PC-9 (cell line): ENCODE results near the gene MS4A10. TPM values are rescaled to one million over a fixed set of nuclear protein-coding genes. Genes with fewer than 3 reads are reported as not detected.

Experiments
- BruUV-seq: library from RNA; stranded (reverse); fragments of 400-500 nt; replicated peaks from 2 replicates; lab custom pipeline; 2021; lab: Mats Ljungman, UMichigan
- CTCF ChIA-PET: fragments of 300-600 bp; sonication (Branson Sonifier 250); formaldehyde crosslinking; loops from one replicate; lab custom pipeline; 2022; ENCODE audit warnings: antibody characterized with exemption; lab: Charles Lee
- POLR2A ChIA-PET: fragments of 300-600 bp; sonication (Branson Sonifier 250); formaldehyde crosslinking; loops from one replicate; lab custom pipeline; 2022; ENCODE audit warnings: antibody characterized with exemption; ENCODE audit not compliant: unreplicated experiment; lab: Charles Lee
- DNase-seq, 2 experiments: peaks; one replicate each; pipeline versions ENCODE4 v3.0.0 to v3.0.0-alpha.2; 2015 to 2022; ENCODE audit warnings: mixed read lengths in 1 of 2
- H2AFZ ChIP-seq: fragments of 200-600 bp; sonication (generic); 2 replicates; pipeline ENCODE4 v1.8.1; 2017; ENCODE audit warnings: antibody characterized with exemption
- H3F3A ChIP-seq: fragments of 200-600 bp; sonication (generic); 2 replicates; pipeline ENCODE4 v1.8.1; 2017; ENCODE audit warnings: antibody characterized with exemption, mild to moderate bottlenecking, low read depth; ENCODE audit not compliant: insufficient read depth
- H3K27ac ChIP-seq: fragments of 200-600 bp; sonication (generic); 2 replicates; pipeline ENCODE4 v1.6.1; 2016; ENCODE audit warnings: mixed run types
- H3K27me3 ChIP-seq: fragments of 200-600 bp; sonication (generic); 2 replicates; pipeline ENCODE4 v1.6.1; 2016; ENCODE audit warnings: low read depth, mixed run types; ENCODE audit not compliant: insufficient read depth
- H3K36me3 ChIP-seq: fragments of 200-600 bp; sonication (generic); 2 replicates; pipeline ENCODE4 v1.6.1; 2016; ENCODE audit warnings: low read depth, mixed run types
- H3K4me1 ChIP-seq: fragments of 200-600 bp; sonication (generic); replicated peaks from 2 replicates; pipeline ENCODE4 v1.6.1; 2016; ENCODE audit warnings: mixed run types; ENCODE audit not compliant: insufficient read depth
- H3K4me2 ChIP-seq: fragments of 200-600 bp; sonication (generic); 2 replicates; pipeline ENCODE4 v1.6.1; 2017; ENCODE audit warnings: mixed run types
- H3K4me3 ChIP-seq: fragments of 200-600 bp; sonication (generic); 2 replicates; pipeline ENCODE4 v1.6.1; 2016; ENCODE audit warnings: mixed run types
- H3K79me2 ChIP-seq: fragments of 200-600 bp; sonication (generic); 2 replicates; pipeline ENCODE4 v1.6.1; 2017; ENCODE audit warnings: low read depth, mixed run types
- H3K9me2 ChIP-seq: fragments of 200-600 bp; sonication (generic); 2 replicates; pipeline ENCODE4 v1.8.1; 2017; ENCODE audit warnings: mild to moderate bottlenecking; ENCODE audit not compliant: insufficient read depth
- H3K9me3 ChIP-seq: fragments of 200-600 bp; sonication (generic); 2 replicates; pipeline ENCODE4 v1.8.1; 2016; ENCODE audit warnings: low read depth; ENCODE audit not compliant: insufficient read depth
- H4K20me1 ChIP-seq: fragments of 200-600 bp; sonication (generic); 2 replicates; pipeline ENCODE4 v1.8.1; 2017; ENCODE audit not compliant: insufficient read depth
- CTCF ChIP-seq: fragments of 200-600 bp; sonication (generic); conservative IDR thresholded peaks from 2 replicates; pipeline ENCODE4 v1.6.1; 2017; ENCODE audit warnings: mixed run types, antibody characterized with exemption, mild to moderate bottlenecking, moderate library complexity
- EZH2 ChIP-seq: fragments of 200-600 bp; sonication (generic); IDR thresholded peaks from 2 replicates; pipeline ENCODE4 v1.8.0; 2017; ENCODE audit warnings: antibody characterized with exemption, low read depth
- intact Hi-C: fragments of 100-400 bp; cut with micrococcal nuclease; formaldehyde crosslinking; loops from one replicate; pipeline ENCODE4 v1.10.0; 2022; ENCODE audit not compliant: unreplicated experiment
- total RNA-seq: library from RNA; stranded (reverse); gene quantifications from 2 replicates; pipeline ENCODE4 v1.2.3, GENCODE V29; 2021

MS4A10 gene
- total RNA-seq, 1 experiment from 2014 or later, result not detected

- BruUV-seq, result no TSS peak
- intact Hi-C loops, result no loop called here
- Histone ChIP-seq H4K20me1 (no peaks in the 10 kb centered on the region), H3K9me2 (no peaks in the 10 kb centered on the region), H3K4me3 (no peak overlapping the region), H3K36me3 (no peaks in the 10 kb centered on the region), H3K27ac (no peak overlapping the region), H2AFZ (no peak overlapping the region), H3K9me3 (no peaks in the 10 kb centered on the region; the same call in 1 of the 2 replicates), H3K4me1 (no peaks in the 10 kb centered on the region), H3K4me2 (no peak overlapping the region), H3K27me3 (peaks cover 59% of the 10 kb centered on the region), H3K79me2 (no peaks in the 10 kb centered on the region), H3F3A (no peaks in the 10 kb centered on the region)
- no peak for DNase-seq
- TF ChIP-seq CTCF, result no peak
- no peak for TF ChIP-seq EZH2
- POLR2A ChIA-PET, result no interaction called here
- CTCF ChIA-PET, result no interaction called here
Observed at GRCh38 chr11:60747359-60747873, 37.7 kb upstream of the MS4A10 start.

GRCh38 chr11:60748225-60748624, 36.9 kb upstream of the MS4A10 start:
- H3K4me3 ChIP-seq, result no peak overlapping the region
- CTCF ChIA-PET, result no interaction called here
- no peaks in the 10 kb centered on the region for H4K20me1 ChIP-seq
- no peaks in the 10 kb centered on the region; the same call in 1 of the 2 replicates for H3K9me3 ChIP-seq
- no peak overlapping the region for H3K27ac ChIP-seq
- no peaks in the 10 kb centered on the region for H3K4me1 ChIP-seq
- H3K27me3 ChIP-seq, result peaks cover 65% of the 10 kb centered on the region
- POLR2A ChIA-PET, result no interaction called here
- no peaks in the 10 kb centered on the region for H3K36me3 ChIP-seq
- no peak overlapping the region for H3K4me2 ChIP-seq
- DNase-seq, result no peak
- no peak overlapping the region for H2AFZ ChIP-seq
- no peaks in the 10 kb centered on the region for H3K79me2 ChIP-seq
- H3K9me2 ChIP-seq, result no peaks in the 10 kb centered on the region
- no peak for TF ChIP-seq CTCF
- no peak for TF ChIP-seq EZH2
- BruUV-seq, result no TSS peak
- no peaks in the 10 kb centered on the region for H3F3A ChIP-seq
- intact Hi-C loops, result no loop called here

GRCh38 chr11:60748821-60749220, 36.3 kb upstream of the MS4A10 start:
- TF ChIP-seq EZH2 (no peak), CTCF (no peak)
- H3K36me3 ChIP-seq, result no peaks in the 10 kb centered on the region
- ChIA-PET CTCF (no interaction called here), POLR2A (no interaction called here)
- intact Hi-C loops, result no loop called here
- H3K4me3 ChIP-seq, result no peak overlapping the region
- no peaks in the 10 kb centered on the region for H3F3A ChIP-seq
- no peaks in the 10 kb centered on the region for H3K9me2 ChIP-seq
- no peaks in the 10 kb centered on the region for H3K4me1 ChIP-seq
- no peak for DNase-seq
- H3K9me3 ChIP-seq, result no peaks in the 10 kb centered on the region; the same call in 1 of the 2 replicates
- no peaks in the 10 kb centered on the region for H3K79me2 ChIP-seq
- H4K20me1 ChIP-seq, result no peaks in the 10 kb centered on the region
- BruUV-seq, result no TSS peak
- no peak overlapping the region for H3K4me2 ChIP-seq
- H3K27ac ChIP-seq, result no peak overlapping the region
- peaks cover 69% of the 10 kb centered on the region for H3K27me3 ChIP-seq
- H2AFZ ChIP-seq, result no peak overlapping the region
